HEK293 (cell line): Measurements from ENCODE around the gene UBA6.
"Not testable (repeated sequence)": the region's sequence is repeated elsewhere in the genome, so short reads cannot be mapped to it uniquely, and the experiment has no call there.

ENCODE experiments used
- CTCF ChIA-PET: fragments of 350-600 bp; formaldehyde crosslinking; extraction: SDS; loops from one replicate; lab custom pipeline; 2021; ENCODE audit warnings: antibody characterized with exemption; lab: Yijun Ruan, JAX
- POLR2A ChIA-PET: fragments of 300-600 bp; formaldehyde crosslinking; extraction: SDS; loops from one replicate; lab custom pipeline; 2020; ENCODE audit warnings: antibody characterized with exemption, inconsistent platforms; lab: Yijun Ruan, JAX
- H3K27ac ChIP-seq: fragments of 200-500 bp; sonication (Bioruptor generic); 2 replicates; pipeline ENCODE4 v1.5.1; 2014; ENCODE audit warnings: low read depth, low read length, control low read depth, inconsistent platforms; ENCODE audit errors: extremely low read depth
- H3K36me3 ChIP-seq, 2 experiments: fragments of 200-500 bp in 1 of 2; sonication (Bioruptor generic) in 1 of 2; 1 replicate in 1 of 2; 2 replicates in 1 of 2; pipeline ENCODE4 v1.5.1; 2014 to 2017; ENCODE audit warnings: inconsistent platforms in 2 of 2, low read length in 2 of 2; ENCODE audit not compliant: control insufficient read depth in 2 of 2, insufficient read depth in 1 of 2
- H3K4me1 ChIP-seq: fragments of 200-500 bp; sonication (Bioruptor generic); 2 replicates; pipeline ENCODE4 v1.5.1; 2014; ENCODE audit warnings: mild to moderate bottlenecking, low read length, inconsistent platforms; ENCODE audit not compliant: control insufficient read depth, insufficient read depth
- H3K4me3 ChIP-seq: 2 replicates; pipeline ENCODE4 v1.5.1; 2011; ENCODE audit warnings: low read depth, mild to moderate bottlenecking, control low read depth, low read length, moderate library complexity
- H3K9me3 ChIP-seq: fragments of 200-500 bp; sonication (Bioruptor generic); 2 replicates; pipeline ENCODE4 v1.5.1; 2014; ENCODE audit warnings: low read depth, low read length, inconsistent platforms; ENCODE audit not compliant: control insufficient read depth, insufficient read depth
- BCL11A ChIP-seq: fragments of 450-650 bp; formaldehyde crosslinking; IDR thresholded peaks from 2 replicates; pipeline ENCODE4 v1.5.1; 2016; ENCODE audit warnings: low read depth, missing biosample characterization, missing genetic modification characterization
- MEIS1 ChIP-seq: sonication (generic); formaldehyde crosslinking; IDR thresholded peaks from 2 replicates; pipeline ENCODE4 v1.8.1; 2022; ENCODE audit warnings: missing genetic modification reagents, mild to moderate bottlenecking, borderline replicate concordance
- SETDB1 ChIP-seq: IDR thresholded peaks from one replicate; pipeline ENCODE4 v1.6.1; 2017; ENCODE audit warnings: mild to moderate bottlenecking, low read length, moderate library complexity, mixed read lengths; ENCODE audit not compliant: insufficient read length
- TCF7L2 ChIP-seq: IDR thresholded peaks from 2 replicates; pipeline ENCODE4 v1.6.1; 2011; ENCODE audit warnings: low read depth, mild to moderate bottlenecking, inconsistent platforms, low read length, moderate library complexity, borderline replicate concordance
- ZBTB1 ChIP-seq: fragments of 450-650 bp; formaldehyde crosslinking; IDR thresholded peaks from 2 replicates; pipeline ENCODE4 v1.5.1; 2016; ENCODE audit warnings: missing biosample characterization, missing genetic modification characterization
- ZBTB20 ChIP-seq: fragments of 450-650 bp; formaldehyde crosslinking; IDR thresholded peaks from 2 replicates; pipeline ENCODE4 v1.5.1; 2016; ENCODE audit warnings: missing biosample characterization, missing genetic modification characterization
- ZFP69B ChIP-seq: fragments of 450-650 bp; formaldehyde crosslinking; IDR thresholded peaks from 2 replicates; pipeline ENCODE4 v1.5.1; 2016; ENCODE audit warnings: missing biosample characterization, missing genetic modification characterization
- ZNF202 ChIP-seq: fragments of 450-650 bp; formaldehyde crosslinking; IDR thresholded peaks from 2 replicates; pipeline ENCODE4 v1.5.1; 2016; ENCODE audit warnings: missing biosample characterization, missing genetic modification characterization, borderline replicate concordance
- ZNF223 ChIP-seq: fragments of 450-650 bp; formaldehyde crosslinking; IDR thresholded peaks from 2 replicates; pipeline ENCODE4 v1.5.1; 2016; ENCODE audit warnings: missing biosample characterization, missing genetic modification characterization
- ZNF248 ChIP-seq: fragments of 450-650 bp; formaldehyde crosslinking; IDR thresholded peaks from 2 replicates; pipeline ENCODE4 v1.5.1; 2017; ENCODE audit warnings: missing biosample characterization, missing genetic modification characterization
- ZNF274 ChIP-seq, 2 experiments: fragments of 200-500 bp in 1 of 2; fragments of 450-650 bp in 1 of 2; sonication (Bioruptor generic) in 1 of 2; formaldehyde crosslinking in 1 of 2; IDR thresholded peaks; 2 replicates each; pipeline versions ENCODE4 v1.5.1 to v1.6.1; 2014 to 2016; ENCODE audit warnings: borderline replicate concordance in 1 of 2, inconsistent platforms in 1 of 2, low read length in 1 of 2, missing biosample characterization in 1 of 2, missing genetic modification characterization in 1 of 2
- ZNF404 ChIP-seq: fragments of 450-650 bp; formaldehyde crosslinking; IDR thresholded peaks from 2 replicates; pipeline ENCODE4 v1.5.1; 2017; ENCODE audit warnings: missing biosample characterization, missing genetic modification characterization
- ZNF514 ChIP-seq: fragments of 450-650 bp; formaldehyde crosslinking; IDR thresholded peaks from 2 replicates; pipeline ENCODE4 v1.5.1; 2016; ENCODE audit warnings: missing biosample characterization, missing genetic modification characterization
- ZNF664 ChIP-seq: fragments of 450-650 bp; formaldehyde crosslinking; IDR thresholded peaks from 2 replicates; pipeline ENCODE4 v1.5.1; 2016; ENCODE audit warnings: missing biosample characterization, missing genetic modification characterization
- TF ChIP-seq, protein P1 (sequence below): fragments of 450-650 bp; IDR thresholded peaks from 2 replicates; pipeline ENCODE4 v1.5.1; 2018; ENCODE audit warnings: missing biosample characterization, missing genetic modification characterization
- TF ChIP-seq, protein P2 (sequence below): fragments of 450-650 bp; formaldehyde crosslinking; IDR thresholded peaks from 2 replicates; pipeline ENCODE4 v1.5.1; 2016; ENCODE audit warnings: missing biosample characterization, missing genetic modification characterization
- TF ChIP-seq, protein P3 (sequence below): fragments of 450-650 bp; IDR thresholded peaks from 2 replicates; pipeline ENCODE4 v1.5.1; 2018; ENCODE audit warnings: missing biosample characterization, mild to moderate bottlenecking, missing genetic modification characterization

UBA6 gene

DNA sequence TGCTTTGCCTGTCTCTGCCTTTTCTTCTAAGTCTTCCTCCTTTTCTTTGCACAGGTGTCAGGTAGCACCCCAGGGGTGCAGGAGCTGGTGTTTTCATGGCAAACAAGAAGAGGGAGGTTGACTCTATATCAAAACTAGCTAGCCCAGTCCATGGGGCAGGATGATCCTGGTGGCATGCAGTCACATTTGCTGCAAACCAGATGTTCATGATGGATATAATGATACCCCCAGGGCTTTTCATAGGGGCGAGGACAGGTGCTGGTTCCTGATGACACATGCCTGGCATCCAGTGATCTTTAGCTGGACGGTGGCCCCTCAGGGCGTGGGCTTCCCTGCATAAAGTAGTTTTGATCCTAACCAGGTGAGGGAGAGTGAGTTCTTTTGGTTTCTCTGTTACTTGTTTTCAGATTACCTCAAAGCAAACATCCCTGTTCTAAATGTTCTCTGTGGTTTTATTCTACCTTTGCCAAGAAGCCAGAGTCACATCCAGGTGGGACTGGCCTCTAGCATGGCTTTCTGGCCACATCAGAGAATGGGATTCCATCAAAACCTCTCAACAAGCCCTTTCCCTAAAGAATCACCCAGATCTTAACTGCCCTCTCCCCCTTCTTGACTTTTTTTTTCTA lies 11.2 kb upstream of the UBA6 start:
- TF ChIP-seq ZBTB20 (tag by site-specific recombination) (no peak), ZNF223 (tag by site-specific recombination) (no peak), ZNF202 (no peak), ZNF248 (no peak), BCL11A (tag by site-specific recombination) (no peak), ZFP69B (tag by site-specific recombination) (no peak), ZNF514 (no peak)
- TF ChIP-seq, protein P1, sequence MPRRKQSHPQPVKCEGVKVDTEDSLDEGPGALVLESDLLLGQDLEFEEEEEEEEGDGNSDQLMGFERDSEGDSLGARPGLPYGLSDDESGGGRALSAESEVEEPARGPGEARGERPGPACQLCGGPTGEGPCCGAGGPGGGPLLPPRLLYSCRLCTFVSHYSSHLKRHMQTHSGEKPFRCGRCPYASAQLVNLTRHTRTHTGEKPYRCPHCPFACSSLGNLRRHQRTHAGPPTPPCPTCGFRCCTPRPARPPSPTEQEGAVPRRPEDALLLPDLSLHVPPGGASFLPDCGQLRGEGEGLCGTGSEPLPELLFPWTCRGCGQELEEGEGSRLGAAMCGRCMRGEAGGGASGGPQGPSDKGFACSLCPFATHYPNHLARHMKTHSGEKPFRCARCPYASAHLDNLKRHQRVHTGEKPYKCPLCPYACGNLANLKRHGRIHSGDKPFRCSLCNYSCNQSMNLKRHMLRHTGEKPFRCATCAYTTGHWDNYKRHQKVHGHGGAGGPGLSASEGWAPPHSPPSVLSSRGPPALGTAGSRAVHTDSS (tag by site-specific recombination): no peak
- TF ChIP-seq, protein P2, sequence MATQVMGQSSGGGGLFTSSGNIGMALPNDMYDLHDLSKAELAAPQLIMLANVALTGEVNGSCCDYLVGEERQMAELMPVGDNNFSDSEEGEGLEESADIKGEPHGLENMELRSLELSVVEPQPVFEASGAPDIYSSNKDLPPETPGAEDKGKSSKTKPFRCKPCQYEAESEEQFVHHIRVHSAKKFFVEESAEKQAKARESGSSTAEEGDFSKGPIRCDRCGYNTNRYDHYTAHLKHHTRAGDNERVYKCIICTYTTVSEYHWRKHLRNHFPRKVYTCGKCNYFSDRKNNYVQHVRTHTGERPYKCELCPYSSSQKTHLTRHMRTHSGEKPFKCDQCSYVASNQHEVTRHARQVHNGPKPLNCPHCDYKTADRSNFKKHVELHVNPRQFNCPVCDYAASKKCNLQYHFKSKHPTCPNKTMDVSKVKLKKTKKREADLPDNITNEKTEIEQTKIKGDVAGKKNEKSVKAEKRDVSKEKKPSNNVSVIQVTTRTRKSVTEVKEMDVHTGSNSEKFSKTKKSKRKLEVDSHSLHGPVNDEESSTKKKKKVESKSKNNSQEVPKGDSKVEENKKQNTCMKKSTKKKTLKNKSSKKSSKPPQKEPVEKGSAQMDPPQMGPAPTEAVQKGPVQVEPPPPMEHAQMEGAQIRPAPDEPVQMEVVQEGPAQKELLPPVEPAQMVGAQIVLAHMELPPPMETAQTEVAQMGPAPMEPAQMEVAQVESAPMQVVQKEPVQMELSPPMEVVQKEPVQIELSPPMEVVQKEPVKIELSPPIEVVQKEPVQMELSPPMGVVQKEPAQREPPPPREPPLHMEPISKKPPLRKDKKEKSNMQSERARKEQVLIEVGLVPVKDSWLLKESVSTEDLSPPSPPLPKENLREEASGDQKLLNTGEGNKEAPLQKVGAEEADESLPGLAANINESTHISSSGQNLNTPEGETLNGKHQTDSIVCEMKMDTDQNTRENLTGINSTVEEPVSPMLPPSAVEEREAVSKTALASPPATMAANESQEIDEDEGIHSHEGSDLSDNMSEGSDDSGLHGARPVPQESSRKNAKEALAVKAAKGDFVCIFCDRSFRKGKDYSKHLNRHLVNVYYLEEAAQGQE: no peak
- Histone ChIP-seq H3K27ac (no peak overlapping the region), H3K36me3 (no peaks in the 10 kb centered on the region), H3K4me1 (no peaks in the 10 kb centered on the region), H3K4me3 (no peak overlapping the region), H3K9me3 (no peaks in the 10 kb centered on the region)
- ChIA-PET POLR2A (no interaction called here), CTCF (no interaction called here)

DNA sequence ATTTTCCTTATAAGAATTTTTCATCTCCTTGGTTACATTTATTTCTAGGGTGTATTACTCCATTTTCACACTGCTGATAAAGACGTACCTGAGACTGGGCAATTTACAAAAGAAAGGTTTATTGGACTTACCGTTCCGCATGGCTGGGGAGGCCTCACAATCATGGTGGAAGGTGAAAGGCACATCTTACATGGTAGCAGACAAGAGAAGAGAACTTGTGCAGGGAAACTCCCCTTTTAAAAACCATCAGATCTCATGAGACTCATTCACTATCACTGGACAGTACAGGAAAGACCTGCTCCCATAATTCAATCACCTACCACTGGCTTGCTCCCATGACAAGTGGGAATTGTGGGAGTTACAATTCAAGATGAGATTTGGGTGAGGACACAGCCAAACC lies 5.7 kb upstream of the UBA6 start:
- H3K36me3 ChIP-seq, H3K9me3 ChIP-seq, POLR2A ChIA-PET, H3K27ac ChIP-seq, CTCF ChIA-PET, H3K4me1 ChIP-seq, H3K4me3 ChIP-seq: not testable (repeated sequence)
- TF ChIP-seq SETDB1: peak; percentile 56

DNA sequence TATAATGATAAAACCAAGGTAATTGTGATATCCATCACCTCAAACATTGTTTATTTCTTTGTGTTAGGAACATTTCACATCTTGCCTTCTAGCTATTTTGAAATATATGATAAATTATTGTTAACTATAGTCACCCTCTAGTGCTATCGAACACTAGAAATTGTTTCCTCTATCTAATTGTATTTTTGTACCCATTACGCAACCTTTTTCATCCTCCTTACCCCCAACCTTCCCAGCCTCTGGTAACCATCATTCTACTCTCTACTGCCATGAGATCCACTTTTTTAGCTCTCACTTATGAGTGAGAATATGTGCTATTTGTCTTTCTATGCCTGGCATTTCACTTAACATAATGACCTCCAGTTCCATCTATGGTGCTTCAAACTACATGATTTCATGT lies 3.9 kb upstream of the UBA6 start:
- no peak for TF ChIP-seq MEIS1 (CRISPR knock-in tag)
- TF ChIP-seq ZNF274 (IDR thresholded peaks at IDR 0.05; ENCODE audit: low read length): no peak
- TF ChIP-seq ZNF274 (tag by site-specific recombination; IDR thresholded peaks at IDR 0.05; ENCODE audit: borderline replicate concordance): no peak
- TF ChIP-seq TCF7L2: no peak
- no peak for TF ChIP-seq ZBTB1 (tag by site-specific recombination)
- TF ChIP-seq ZNF404 (tag by site-specific recombination): no peak
- TF ChIP-seq, protein P3, sequence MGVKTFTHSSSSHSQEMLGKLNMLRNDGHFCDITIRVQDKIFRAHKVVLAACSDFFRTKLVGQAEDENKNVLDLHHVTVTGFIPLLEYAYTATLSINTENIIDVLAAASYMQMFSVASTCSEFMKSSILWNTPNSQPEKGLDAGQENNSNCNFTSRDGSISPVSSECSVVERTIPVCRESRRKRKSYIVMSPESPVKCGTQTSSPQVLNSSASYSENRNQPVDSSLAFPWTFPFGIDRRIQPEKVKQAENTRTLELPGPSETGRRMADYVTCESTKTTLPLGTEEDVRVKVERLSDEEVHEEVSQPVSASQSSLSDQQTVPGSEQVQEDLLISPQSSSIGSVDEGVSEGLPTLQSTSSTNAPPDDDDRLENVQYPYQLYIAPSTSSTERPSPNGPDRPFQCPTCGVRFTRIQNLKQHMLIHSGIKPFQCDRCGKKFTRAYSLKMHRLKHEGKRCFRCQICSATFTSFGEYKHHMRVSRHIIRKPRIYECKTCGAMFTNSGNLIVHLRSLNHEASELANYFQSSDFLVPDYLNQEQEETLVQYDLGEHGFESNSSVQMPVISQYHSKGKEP (tag by site-specific recombination): no peak
- no peak for TF ChIP-seq ZNF664 (tag by site-specific recombination)
- TF ChIP-seq, all 188 proteins: peak for 0
- Histone ChIP-seq H3K27ac (no peak overlapping the region), H3K4me3 (no peak overlapping the region), H3K9me3 (no peaks in the 10 kb centered on the region), H3K4me1 (no peaks in the 10 kb centered on the region), H3K36me3 (peaks cover 0 to 5% of the 10 kb centered on the region in 2 experiments; a peak in 1 of 3 replicates)
- POLR2A ChIA-PET: no interaction called here
- CTCF ChIA-PET: no interaction called here
